ENCODE measurements around the gene METTL26.

METTL26 gene

DNA sequence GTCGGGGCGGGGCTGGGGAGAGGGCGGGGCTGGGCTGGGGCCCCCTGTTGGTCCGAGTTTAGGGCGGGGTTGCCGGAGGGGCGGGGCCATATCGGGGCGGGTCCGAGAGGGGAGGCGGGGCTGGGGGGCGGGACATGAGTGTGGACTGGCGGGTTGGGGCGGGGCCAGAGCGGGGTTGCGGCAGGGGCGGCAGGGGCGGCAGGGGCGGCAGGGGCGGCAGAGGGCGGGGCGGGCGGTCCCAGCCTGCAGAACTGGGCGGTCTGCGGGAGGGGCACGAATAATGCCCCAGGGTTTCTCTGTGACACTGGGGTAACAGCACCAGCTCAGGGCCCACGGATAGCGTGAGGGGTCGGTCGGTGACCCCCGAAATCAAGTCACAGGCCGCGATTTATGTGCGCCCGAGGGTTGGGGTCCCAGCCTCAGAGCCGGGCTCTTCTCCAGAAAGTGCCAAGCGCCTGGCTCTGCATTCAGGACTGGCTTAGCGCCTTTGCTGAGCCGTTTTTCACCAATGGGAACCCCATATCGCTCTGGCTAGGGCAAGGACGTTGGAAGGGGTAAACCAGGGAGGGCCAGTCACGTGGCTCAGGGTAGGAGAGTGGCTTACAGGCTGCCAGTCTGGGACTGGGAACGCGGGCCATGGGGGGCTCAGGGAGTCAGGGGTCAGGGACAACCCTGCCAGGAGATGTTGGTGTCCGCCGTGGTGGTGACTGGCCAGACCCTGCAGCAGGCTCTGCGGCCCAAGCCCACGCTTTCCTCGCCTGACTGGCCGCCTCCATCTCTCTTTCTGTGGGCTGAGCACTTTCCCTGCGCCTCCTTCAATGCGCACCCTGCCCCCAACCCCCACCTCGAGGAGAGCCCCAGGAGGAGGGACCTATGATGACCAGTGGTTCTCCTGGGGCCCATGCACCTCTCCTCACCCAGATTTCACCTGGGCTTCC is 1.2 kb upstream of the METTL26 start:
- DNase-seq = peak in 4 of 5 donors; percentile 81 to 86 (median 84)

DNA sequence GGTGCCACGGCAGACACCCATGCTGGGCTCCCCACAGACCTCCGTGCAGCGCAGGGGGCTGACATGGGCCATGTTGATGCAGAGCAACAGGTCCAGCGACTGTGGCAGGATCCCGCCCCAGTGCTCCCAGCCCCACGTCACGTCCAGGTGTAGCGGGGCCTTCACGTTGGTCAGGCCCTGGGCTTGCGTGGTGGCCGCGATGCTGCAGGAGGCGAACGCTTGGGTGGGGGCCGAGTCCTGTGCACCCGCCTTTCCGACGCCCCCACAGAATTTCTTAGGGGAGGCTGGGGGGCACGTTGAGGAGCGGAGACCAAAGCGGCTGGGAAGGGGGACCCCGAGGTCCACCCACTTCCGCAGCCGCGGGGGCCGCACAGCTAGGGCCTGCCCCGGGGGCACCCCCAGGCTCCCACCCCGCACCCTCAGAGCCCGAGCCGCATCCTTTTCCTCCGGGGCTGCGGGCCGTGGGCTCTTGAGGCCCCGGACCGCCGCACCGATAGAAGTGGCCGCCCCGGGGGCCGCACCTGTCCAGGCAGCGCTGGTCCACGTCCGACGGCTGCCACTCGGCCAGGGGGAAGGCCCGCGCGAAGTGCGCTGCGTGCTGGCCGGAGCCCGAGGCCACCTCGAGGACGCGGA is 416 bp downstream of the METTL26 start:
- no peak for DNase-seq

DNA sequence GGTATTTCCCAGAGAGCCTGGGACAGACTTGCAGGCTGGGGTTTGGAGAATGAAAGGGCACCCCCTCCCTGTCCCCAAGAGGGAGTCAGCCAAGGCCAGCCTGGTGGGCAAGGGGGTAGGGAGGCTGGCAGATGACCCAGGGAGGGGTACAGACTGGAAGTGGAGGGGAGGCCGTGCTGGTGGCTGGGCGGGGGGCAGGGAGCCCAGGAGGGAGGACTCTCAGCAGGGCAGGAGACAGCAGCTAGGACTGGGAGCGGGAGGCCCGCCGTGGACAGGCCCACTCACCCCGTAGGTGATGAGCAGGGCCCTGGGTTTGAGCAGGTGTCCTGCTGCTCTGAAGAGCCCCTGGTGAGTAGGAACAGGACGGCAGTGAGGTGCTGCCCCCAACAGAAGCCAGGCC is 1.1 kb downstream of the METTL26 start:
- no peak for DNase-seq

GRCh38 chr16:634051-634670 is 1.9 kb downstream of the METTL26 start:
- DNase-seq = no peak

- no peak for DNase-seq
Observed at GRCh38 chr16:633336-634050, 2.6 kb downstream of the METTL26 start.

- DNase-seq = no peak
Observed at GRCh38 chr16:632486-633335, 3.4 kb downstream of the METTL26 start.

DNA sequence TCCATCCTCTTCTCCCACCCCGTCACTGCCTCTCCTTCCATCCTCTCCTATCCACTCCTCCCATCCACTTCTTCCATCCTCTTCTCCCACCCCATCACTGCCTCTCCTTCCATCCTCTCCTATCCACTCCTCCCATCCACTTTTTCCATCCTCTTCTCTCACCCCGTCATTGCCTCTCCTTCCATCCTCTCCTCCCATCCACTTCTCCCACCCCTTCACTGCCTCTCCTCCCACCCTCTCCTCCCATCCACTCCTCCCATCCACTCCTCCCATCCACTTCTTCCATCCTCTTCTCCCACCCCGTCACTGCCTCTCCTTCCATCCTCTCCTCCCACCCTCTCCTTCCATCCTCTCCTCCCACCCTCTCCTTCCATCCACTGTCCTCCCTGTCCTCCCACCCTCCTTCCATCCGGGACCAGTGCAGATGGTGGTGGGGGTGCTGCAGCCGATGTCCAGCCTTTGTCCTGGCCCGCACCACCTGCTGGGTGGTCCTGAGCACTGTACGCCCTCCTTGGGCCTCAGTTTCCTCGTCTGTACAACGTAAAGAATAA is 4.2 kb downstream of the METTL26 start:
- DNase-seq = no peak

GRCh38 chr16:630815-631405 is 5.2 kb downstream of the METTL26 start, which contains the start of gene WFIKKN1:
WFIKKN1 (plus strand) TSS chr16:630985; CDS start chr16:631254, 269 bp downstream.
- no peak for DNase-seq

DNA sequence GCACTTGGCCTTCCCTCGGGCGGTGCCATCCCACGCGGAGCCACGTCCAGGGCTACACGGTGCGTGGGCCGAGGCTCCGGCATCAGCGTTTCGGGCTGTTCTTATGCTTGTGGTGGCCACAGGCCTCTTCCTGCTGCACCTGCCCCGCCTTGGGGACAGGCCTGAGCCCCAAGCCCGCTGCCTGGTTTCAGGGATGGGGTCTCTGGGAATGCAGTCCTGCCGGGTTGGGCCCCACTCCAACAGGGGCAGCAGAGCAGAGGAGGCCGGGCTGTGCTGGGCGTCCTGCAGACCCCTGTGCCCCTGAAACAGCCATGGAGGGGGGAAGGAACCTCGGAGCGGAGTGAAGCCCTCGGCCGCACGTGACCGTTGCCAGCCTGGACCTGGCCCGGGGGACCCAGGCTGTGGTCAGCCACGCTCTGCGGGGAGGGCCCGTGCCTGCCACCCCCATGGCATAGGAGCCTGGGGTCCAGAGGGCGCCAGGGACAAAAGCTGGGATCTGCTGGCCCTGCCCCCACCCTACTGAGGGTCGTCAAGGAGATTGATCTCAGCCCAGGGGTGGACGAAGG is 5.8 kb downstream of the METTL26 start:
- DNase-seq = no peak

GRCh38 chr16:629833-630248 is 6.3 kb downstream of the METTL26 start:
- DNase-seq = no peak

DNA sequence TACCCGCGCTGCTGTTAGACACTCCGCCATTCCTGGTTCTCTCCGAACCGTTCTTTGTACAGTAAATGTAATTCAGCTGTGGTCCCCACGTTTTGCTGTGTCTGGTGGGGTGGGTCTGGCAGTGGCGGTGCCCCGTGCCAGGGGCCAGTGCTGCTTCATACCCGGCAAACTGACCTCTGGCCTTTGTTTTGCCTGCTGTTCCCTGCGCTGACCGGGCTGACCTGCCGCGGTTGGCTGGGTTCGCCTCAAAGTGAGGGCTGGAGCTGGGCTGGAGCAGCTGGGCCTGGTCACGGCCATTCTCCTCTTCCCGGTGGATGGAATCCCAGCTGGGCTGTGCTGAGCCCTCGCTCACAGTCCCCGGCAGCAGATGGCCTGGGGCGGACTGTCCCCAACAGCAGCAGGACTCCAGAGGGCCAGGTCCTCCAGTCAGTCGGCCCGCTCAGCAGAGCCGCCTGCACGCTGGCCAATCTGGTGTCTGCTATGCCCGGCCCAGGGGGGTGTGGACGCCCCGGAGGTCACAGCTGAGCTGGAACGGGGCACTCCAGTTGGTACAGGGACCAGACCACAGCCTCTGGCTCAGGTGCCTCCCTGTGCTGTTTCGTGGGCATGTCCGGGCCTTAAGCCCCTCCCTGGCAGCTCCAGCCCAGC is 6.8 kb downstream of the METTL26 start:
- DNase-seq = no peak

DNA sequence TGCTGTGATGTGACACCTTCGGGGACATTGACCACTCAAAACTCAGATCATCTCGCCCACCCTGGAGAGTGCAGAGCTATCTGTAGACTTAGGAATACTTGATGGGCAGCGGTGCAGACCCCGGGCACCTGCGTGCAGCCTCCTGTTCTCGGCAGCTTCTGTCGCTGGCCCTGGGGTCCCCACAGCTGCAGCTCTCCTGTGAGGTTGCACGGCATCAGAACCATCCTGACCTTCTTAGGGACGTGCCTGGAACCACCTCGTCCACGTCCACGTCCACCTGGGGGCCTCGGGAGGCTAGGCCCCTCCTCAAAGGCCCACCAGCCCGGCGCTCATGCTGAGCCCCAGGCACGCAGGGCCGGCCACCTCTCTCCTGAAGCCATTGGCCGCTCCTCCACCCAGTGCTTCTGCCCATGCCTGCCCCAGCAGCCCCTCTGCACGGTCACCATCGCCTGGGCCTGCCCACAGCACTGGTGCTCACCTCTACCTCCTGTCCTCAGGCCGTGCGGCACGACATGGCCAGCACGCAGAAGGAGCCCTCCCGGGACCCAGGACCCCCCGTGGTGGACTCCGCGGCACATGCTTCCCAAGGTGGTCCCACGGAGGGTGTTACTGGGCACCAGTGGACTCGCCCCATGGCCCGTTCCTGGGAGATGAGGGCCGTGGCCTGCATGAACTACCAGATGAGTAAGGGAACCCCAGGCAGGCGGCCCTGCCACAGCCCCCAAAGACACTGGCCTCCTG is 7.6 kb downstream of the METTL26 start:
- DNase-seq = no peak

- DNase-seq = no peak
Observed at GRCh38 chr16:627454-628239, 8.5 kb downstream of the METTL26 start.

- no peak for DNase-seq
Observed at GRCh38 chr16:626787-627453, 9.2 kb downstream of the METTL26 start.

GRCh38 chr16:625977-626765 is 9.9 kb downstream of the METTL26 start:
- no peak for DNase-seq

DNA sequence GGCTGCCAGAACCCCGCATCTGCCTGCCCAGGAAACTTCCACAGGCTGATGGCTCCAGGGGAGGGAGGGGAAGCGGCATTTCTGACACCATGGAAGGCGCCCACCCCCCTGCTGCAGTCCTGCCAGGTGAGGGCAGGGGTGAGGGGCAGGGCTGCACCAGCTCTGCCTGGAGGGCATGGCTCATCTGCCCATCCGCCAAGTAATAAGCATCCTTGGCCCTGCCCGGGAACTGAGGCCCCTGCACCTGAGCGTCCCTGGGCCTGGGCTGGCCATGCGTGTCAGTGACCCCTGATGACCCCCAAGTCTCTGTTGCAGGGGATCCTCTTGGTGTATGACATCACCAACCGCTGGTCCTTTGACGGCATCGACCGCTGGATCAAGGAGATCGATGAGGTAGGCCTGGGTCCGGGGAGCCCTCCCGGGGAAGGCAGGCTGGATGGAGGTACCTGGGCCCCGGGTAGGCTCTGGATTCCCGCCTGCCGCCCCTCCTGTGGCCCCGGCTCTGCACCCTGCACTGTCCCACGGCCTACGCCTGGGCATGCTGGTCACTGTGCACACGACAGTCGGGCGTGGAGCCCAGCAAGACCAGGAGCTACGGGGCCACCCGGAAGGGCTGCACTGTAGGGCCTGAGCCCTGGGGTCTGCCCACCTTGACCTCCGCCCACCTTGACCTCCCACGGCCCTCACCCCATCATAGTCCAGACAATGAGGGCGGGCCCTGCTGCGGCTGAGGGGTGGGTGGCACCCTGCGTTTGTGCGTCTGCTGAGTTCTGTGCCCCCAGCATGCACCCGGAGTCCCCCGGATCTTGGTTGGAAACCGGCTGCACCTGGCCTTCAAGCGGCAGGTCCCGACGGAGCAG is 10.8 kb downstream of the METTL26 start:
- DNase-seq = no peak

Measured in T-helper 1 cell (primary cell).